GM23338 (cell line): ENCODE measurements around the gene UNC80. TPM values are rescaled to one million over a fixed set of nuclear protein-coding genes. Genes with fewer than 3 reads are reported as not detected.

Experiments used
- ATAC-seq: fragments of 200-7000 bp; cut with Tn5 transposase; 3 replicates; pipeline ENCODE4 v1.9.1; 2020
- DNase-seq: peaks from one replicate; pipeline ENCODE4 v3.0.0-alpha.2; 2015; ENCODE audit warnings: low spot score
- H2AFZ ChIP-seq: fragments of 200-600 bp; sonication (generic); 2 replicates; pipeline ENCODE4 v1.8.0; 2016; ENCODE audit warnings: antibody characterized with exemption, mild to moderate bottlenecking, moderate library complexity
- H3F3A ChIP-seq: fragments of 200-600 bp; sonication (generic); replicated peaks from 2 replicates; pipeline ENCODE4 v1.8.0; 2017; ENCODE audit warnings: antibody characterized with exemption, mixed run types, low read depth
- H3K27ac ChIP-seq: fragments of 200-600 bp; sonication (generic); 2 replicates; pipeline ENCODE4 v1.6.1; 2016; ENCODE audit warnings: low read depth
- H3K27me3 ChIP-seq: fragments of 200-600 bp; sonication (generic); 2 replicates; pipeline ENCODE4 v1.8.0; 2016; ENCODE audit warnings: mild to moderate bottlenecking, mixed run types, moderate library complexity; ENCODE audit not compliant: insufficient read depth
- H3K36me3 ChIP-seq: fragments of 200-600 bp; sonication (generic); 2 replicates; pipeline ENCODE4 v1.8.0; 2016; ENCODE audit warnings: mild to moderate bottlenecking; ENCODE audit not compliant: insufficient read depth
- H3K4me1 ChIP-seq: fragments of 200-600 bp; sonication (generic); 2 replicates; pipeline ENCODE4 v1.8.0; 2016; ENCODE audit warnings: mild to moderate bottlenecking, moderate library complexity; ENCODE audit not compliant: insufficient read depth
- H3K4me2 ChIP-seq: fragments of 200-600 bp; sonication (generic); 2 replicates; pipeline ENCODE4 v1.7.1; 2017; ENCODE audit warnings: mixed run types
- H3K4me3 ChIP-seq: fragments of 200-600 bp; sonication (generic); 2 replicates; pipeline ENCODE4 v1.6.1; 2016; ENCODE audit warnings: mixed run types
- H3K79me2 ChIP-seq: fragments of 200-600 bp; sonication (generic); replicated peaks from 2 replicates; pipeline ENCODE4 v1.8.0; 2017; ENCODE audit warnings: mild to moderate bottlenecking; ENCODE audit not compliant: insufficient read depth
- H3K9me2 ChIP-seq: fragments of 200-600 bp; sonication (generic); 2 replicates; pipeline ENCODE4 v1.8.0; 2017; ENCODE audit not compliant: insufficient read depth
- H4K20me1 ChIP-seq: fragments of 200-600 bp; sonication (generic); replicated peaks from 2 replicates; pipeline ENCODE4 v1.8.0; 2017; ENCODE audit warnings: mild to moderate bottlenecking; ENCODE audit not compliant: insufficient read depth
- H3K27ac Mint-ChIP-seq: 2 replicates; pipeline ENCODE4 v1.8.0; 2020; ENCODE audit warnings: inconsistent platforms, mild to moderate bottlenecking, moderate library complexity, mixed read lengths
- H3K27me3 Mint-ChIP-seq: 3 replicates; pipeline ENCODE4 v1.8.0; 2022; ENCODE audit warnings: low read depth, mild to moderate bottlenecking, moderate library complexity, mixed read lengths, inconsistent platforms; ENCODE audit not compliant: insufficient read depth, poor library complexity
- H3K36me3 Mint-ChIP-seq: 3 replicates; pipeline ENCODE4 v1.8.0; 2021; ENCODE audit warnings: low read depth, mild to moderate bottlenecking, inconsistent platforms, moderate library complexity, mixed read lengths
- H3K4me1 Mint-ChIP-seq: 3 replicates; pipeline ENCODE4 v1.8.0; 2020; ENCODE audit warnings: mild to moderate bottlenecking, inconsistent platforms, mixed read lengths
- H3K4me3 Mint-ChIP-seq: 3 replicates; pipeline ENCODE4 v1.8.0; 2021; ENCODE audit warnings: moderate library complexity, mild to moderate bottlenecking, inconsistent platforms, mixed read lengths
- H3K9me3 Mint-ChIP-seq: 3 replicates; pipeline ENCODE4 v1.8.0; 2020; ENCODE audit warnings: moderate library complexity, mild to moderate bottlenecking, inconsistent platforms, mixed read lengths
- CTCF ChIP-seq, 2 experiments: fragments of 200-600 bp in 1 of 2; sonication (generic) in 1 of 2; conservative IDR thresholded peaks; 2 replicates each; pipeline versions ENCODE4 v1.5.1 to v1.6.1; 2016 to 2017; ENCODE audit warnings: antibody characterized with exemption in 2 of 2, low read depth in 2 of 2, mild to moderate bottlenecking in 2 of 2, moderate library complexity in 1 of 2
- EZH2 ChIP-seq: fragments of 200-600 bp; sonication (generic); IDR thresholded peaks from one replicate; pipeline ENCODE4 v1.8.0; 2017; ENCODE audit warnings: antibody characterized with exemption, mild to moderate bottlenecking, low read depth; ENCODE audit not compliant: unreplicated experiment
- EZH2phosphoT487 ChIP-seq: fragments of 200-600 bp; sonication (generic); IDR thresholded peaks from one replicate; pipeline ENCODE4 v1.8.1; 2018; ENCODE audit warnings: antibody characterized with exemption; ENCODE audit not compliant: unreplicated experiment
- JUNB ChIP-seq: IDR thresholded peaks from one replicate; pipeline ENCODE4 v1.6.1; 2016; ENCODE audit warnings: antibody characterized with exemption; ENCODE audit not compliant: unreplicated experiment
- NANOG ChIP-seq: IDR thresholded peaks from 2 replicates; pipeline ENCODE4 v1.6.1; 2016; ENCODE audit warnings: antibody characterized with exemption, borderline replicate concordance
- POLR2AphosphoS5 ChIP-seq: IDR thresholded peaks from 2 replicates; pipeline ENCODE4 v1.6.1; 2016; ENCODE audit warnings: antibody characterized with exemption, low read depth
- REST ChIP-seq: IDR thresholded peaks from one replicate; pipeline ENCODE4 v1.6.1; 2018; ENCODE audit warnings: antibody characterized with exemption; ENCODE audit not compliant: unreplicated experiment
- STAT1 ChIP-seq: IDR thresholded peaks from one replicate; pipeline ENCODE4 v1.6.1; 2016; ENCODE audit warnings: antibody characterized with exemption; ENCODE audit not compliant: unreplicated experiment
- ZNF114 ChIP-seq: fragments of 250-450 bp; sonication (Bioruptor Pico); IDR thresholded peaks from 2 replicates; pipeline ENCODE4 v1.5.0; 2020; ENCODE audit warnings: mild to moderate bottlenecking, moderate library complexity
- ZNF331 ChIP-seq: fragments of 250-450 bp; sonication (Bioruptor Pico); IDR thresholded peaks from 2 replicates; pipeline ENCODE4 v1.5.0; 2020; ENCODE audit warnings: low read depth, mild to moderate bottlenecking, moderate library complexity
- polyA plus RNA-seq: library from polyadenylated mRNA; unstranded; fragments of >200 nt; fragmentation: Nextera tagmentation; extraction: Ambion mirVana; gene quantifications from 2 replicates; pipeline ENCODE4 v1.2.1, GENCODE V29; 2016
- total RNA-seq: library from RNA; depleted of rRNA; stranded (reverse); fragments of >200 nt; shearing (Covaris generic); gene quantifications from 2 replicates; pipeline ENCODE4 v1.2.3, GENCODE V29; 2014

UNC80 gene
- total and polyA plus RNA-seq, 2 experiments from 2014 or later: 0.11 to 1.5 TPM

GRCh38 chr2:210003359-210003758, 231.7 kb downstream of the UNC80 start:
- peaks cover 18% of the 10 kb centered on the region for H3K36me3 Mint-ChIP-seq

GRCh38 chr2:210004881-210005280, 233.2 kb downstream of the UNC80 start:
- no peak overlapping the region; the same call in 1 of the 2 replicates for H3K4me2 ChIP-seq
- no peaks in the 10 kb centered on the region for H3K27me3 Mint-ChIP-seq
- no peak overlapping the region for H3K27ac Mint-ChIP-seq
- H3K79me2 ChIP-seq: peaks cover 74% of the 10 kb centered on the region
- H3F3A ChIP-seq: no peaks in the 10 kb centered on the region
- H3K36me3 ChIP-seq: 0 out of 2 replicates have a peak, but pooled peaks cover 5% of the 10 kb centered on the region
- no peak overlapping the region for H3K4me3 Mint-ChIP-seq
- H3K9me3 Mint-ChIP-seq: no peaks in the 10 kb centered on the region
- H3K36me3 Mint-ChIP-seq: peaks cover 27% of the 10 kb centered on the region
- H3K27ac ChIP-seq: no peak overlapping the region
- H3K4me1 Mint-ChIP-seq: peaks cover 19% of the 10 kb centered on the region
- H3K27me3 ChIP-seq: no peaks in the 10 kb centered on the region
- H3K4me3 ChIP-seq: no peak overlapping the region
- TF ChIP-seq STAT1: no peak
- no peak for TF ChIP-seq ZNF331 (CRISPR knock-in tag)
- TF ChIP-seq JUNB: no peak
- TF ChIP-seq CTCF (conservative IDR thresholded peaks at IDR 0.05; ENCODE audit: low read depth in 2 of 2): no peak
- no peak for TF ChIP-seq EZH2phosphoT487
- TF ChIP-seq NANOG: no peak
- no peak for TF ChIP-seq EZH2
- no peak for TF ChIP-seq POLR2AphosphoS5
- no peak for TF ChIP-seq REST
- TF ChIP-seq ZNF114 (CRISPR knock-in tag): no peak
- DNase-seq (no peak), ATAC-seq (no peak)
- H2AFZ ChIP-seq: no peak overlapping the region
- H4K20me1 ChIP-seq: peaks cover 43% of the 10 kb centered on the region
- 0 out of 2 replicates have a peak, but pooled peaks cover under 1% of the 10 kb centered on the region for H3K9me2 ChIP-seq
- peaks cover 21% of the 10 kb centered on the region for H3K4me1 ChIP-seq

More at GRCh38 chr2:210003359-210003758, 231.7 kb downstream of the UNC80 start:
- Histone ChIP-seq H3K36me3 (0 out of 2 replicates have a peak, but pooled peaks cover 5% of the 10 kb centered on the region), H3K27me3 (no peaks in the 10 kb centered on the region), H3K27ac (no peak overlapping the region; the same call in 1 of the 2 replicates), H2AFZ (no peak overlapping the region), H4K20me1 (peaks cover 34% of the 10 kb centered on the region), H3F3A (no peaks in the 10 kb centered on the region), H3K4me3 (peak overlapping the region; percentile 93), H3K4me2 (peak overlapping the region; percentile 88), H3K4me1 (peaks cover 21% of the 10 kb centered on the region), H3K79me2 (peaks cover 59% of the 10 kb centered on the region), H3K9me2 (peaks cover 7% of the 10 kb centered on the region; the same call in 1 of the 2 replicates)
- no peak for ATAC-seq
- H3K9me3 Mint-ChIP-seq: no peaks in the 10 kb centered on the region
- no peak overlapping the region; the same call in 1 of the 2 replicates for H3K27ac Mint-ChIP-seq
- no peak for DNase-seq
- H3K4me1 Mint-ChIP-seq: peaks cover 19% of the 10 kb centered on the region
- H3K27me3 Mint-ChIP-seq: no peaks in the 10 kb centered on the region
- peak overlapping the region; percentile 98 for H3K4me3 Mint-ChIP-seq
- TF ChIP-seq STAT1: no peak
- TF ChIP-seq POLR2AphosphoS5: no peak
- TF ChIP-seq ZNF114 (CRISPR knock-in tag): no peak
